ENCODE data around the gene DCDC2.
"Not testable (repeated sequence)": the region's sequence is repeated elsewhere in the genome, so short reads cannot be mapped to it uniquely, and the experiment has no call there.

The DCDC2 gene

GRCh38 chr6:24327756-24328155, 30.1 kb downstream of the DCDC2 start:
- ATAC-seq: no peak
- DNase-seq: no peak

GRCh38 chr6:24325978-24326377, 31.9 kb downstream of the DCDC2 start:
- no peak for ATAC-seq
- no peak for DNase-seq

- ATAC-seq: no peak
- DNase-seq: no peak
Observed at GRCh38 chr6:24324617-24325016, 33.2 kb downstream of the DCDC2 start.

GRCh38 chr6:24323632-24324337, 34.1 kb downstream of the DCDC2 start:
- no peak for DNase-seq
- ATAC-seq: no peak

GRCh38 chr6:24322924-24323323, 34.9 kb downstream of the DCDC2 start:
- ATAC-seq (no peak), DNase-seq (no peak)

GRCh38 chr6:24322446-24322845, 35.4 kb downstream of the DCDC2 start:
- not testable (repeated sequence) for ATAC-seq

GRCh38 chr6:24321538-24322162, 36.2 kb downstream of the DCDC2 start:
- no peak for ATAC-seq

More at GRCh38 chr6:24322446-24322845, 35.4 kb downstream of the DCDC2 start:
- DNase-seq: not testable (repeated sequence)

GRCh38 chr6:24313251-24314141, 44.4 kb downstream of the DCDC2 start:
- DNase-seq (no peak), ATAC-seq (no peak)

More at GRCh38 chr6:24321538-24322162, 36.2 kb downstream of the DCDC2 start:
- no peak for DNase-seq

- not testable (repeated sequence) for ATAC-seq, DNase-seq
Observed at GRCh38 chr6:24311775-24312174, 46.1 kb downstream of the DCDC2 start.

GRCh38 chr6:24307881-24308280, 50.0 kb downstream of the DCDC2 start:
- no peak for DNase-seq
- ATAC-seq: no peak

GRCh38 chr6:24306936-24307335, 50.9 kb downstream of the DCDC2 start:
- ATAC-seq (no peak), DNase-seq (no peak)

- ATAC-seq: no peak
- no peak for DNase-seq
Observed at GRCh38 chr6:24306038-24306437, 51.8 kb downstream of the DCDC2 start.

- DNase-seq (no peak), ATAC-seq (no peak)
Observed at GRCh38 chr6:24296944-24297343, 60.9 kb downstream of the DCDC2 start.

- DNase-seq, ATAC-seq: not testable (repeated sequence)
Observed at GRCh38 chr6:24293852-24294251, 64.0 kb downstream of the DCDC2 start.

GRCh38 chr6:24287239-24287638, 70.6 kb downstream of the DCDC2 start:
- ATAC-seq: no peak

GRCh38 chr6:24284006-24284405, 73.9 kb downstream of the DCDC2 start:
- DNase-seq (no peak), ATAC-seq (no peak)

More at GRCh38 chr6:24287239-24287638, 70.6 kb downstream of the DCDC2 start:
- DNase-seq: no peak

GRCh38 chr6:24283043-24283985, 74.5 kb downstream of the DCDC2 start:
- peak; percentile 28 for DNase-seq

GRCh38 chr6:24274441-24275083, 83.3 kb downstream of the DCDC2 start:
- DNase-seq (no peak), ATAC-seq (no peak)

More at GRCh38 chr6:24283043-24283985, 74.5 kb downstream of the DCDC2 start:
- ATAC-seq: peak; percentile 78

GRCh38 chr6:24273096-24273870, 84.6 kb downstream of the DCDC2 start:
- DNase-seq (no peak), ATAC-seq (no peak)

GRCh38 chr6:24272553-24272952, 85.3 kb downstream of the DCDC2 start:
- DNase-seq (no peak), ATAC-seq (no peak)
